ENCODE data around the gene NACA.

DNA sequence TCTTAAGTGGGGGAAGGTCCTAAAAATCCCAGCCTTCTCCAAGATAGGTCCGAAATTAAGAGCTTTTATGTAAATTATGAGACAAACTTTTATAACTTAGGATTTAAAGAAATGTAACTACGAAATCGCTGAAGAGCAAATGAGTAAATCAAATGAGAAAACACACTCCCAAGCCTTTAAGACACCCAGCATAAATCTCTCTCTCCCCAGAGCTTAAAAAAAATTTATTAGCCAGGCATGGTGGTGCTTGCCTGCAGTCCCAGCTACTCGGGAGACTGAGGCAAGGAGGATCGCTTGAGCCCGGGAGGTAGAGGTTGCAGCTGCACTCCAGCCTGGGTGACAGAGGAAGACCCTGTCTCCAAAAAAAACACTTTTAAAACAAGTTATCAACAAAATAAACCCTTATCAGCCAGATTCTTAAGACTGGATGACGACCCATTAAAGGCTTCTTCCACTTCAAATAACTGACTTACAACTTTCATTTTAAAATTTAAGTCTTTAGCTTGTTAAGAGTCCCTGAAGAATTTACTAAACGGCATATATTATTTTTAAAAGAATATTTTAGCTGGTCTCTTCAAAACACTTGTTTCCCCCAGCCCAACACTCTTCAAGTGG is 40.2 kb downstream of the NACA start:
- TF ChIP-seq CTCF (IDR thresholded peaks at IDR 0.05; ENCODE audit: low read length) (no peak), EZH2 (optimal IDR thresholded peaks at IDR 0.05; ENCODE audit: low read depth, low read length) (no peak), EZH2phosphoT487 (IDR thresholded peaks at IDR 0.05; ENCODE audit: low read length) (no peak)

Data from MM.1S (cell line).